ENCODE measurements around the gene RAB5B. TPM values are rescaled to one million over a fixed set of nuclear protein-coding genes. Genes with fewer than 3 reads are reported as not detected.

RAB5B gene
- total and polyA plus RNA-seq, 7 experiments from 2014 or later: 45.2 to 109 (median 69.6) TPM

DNA sequence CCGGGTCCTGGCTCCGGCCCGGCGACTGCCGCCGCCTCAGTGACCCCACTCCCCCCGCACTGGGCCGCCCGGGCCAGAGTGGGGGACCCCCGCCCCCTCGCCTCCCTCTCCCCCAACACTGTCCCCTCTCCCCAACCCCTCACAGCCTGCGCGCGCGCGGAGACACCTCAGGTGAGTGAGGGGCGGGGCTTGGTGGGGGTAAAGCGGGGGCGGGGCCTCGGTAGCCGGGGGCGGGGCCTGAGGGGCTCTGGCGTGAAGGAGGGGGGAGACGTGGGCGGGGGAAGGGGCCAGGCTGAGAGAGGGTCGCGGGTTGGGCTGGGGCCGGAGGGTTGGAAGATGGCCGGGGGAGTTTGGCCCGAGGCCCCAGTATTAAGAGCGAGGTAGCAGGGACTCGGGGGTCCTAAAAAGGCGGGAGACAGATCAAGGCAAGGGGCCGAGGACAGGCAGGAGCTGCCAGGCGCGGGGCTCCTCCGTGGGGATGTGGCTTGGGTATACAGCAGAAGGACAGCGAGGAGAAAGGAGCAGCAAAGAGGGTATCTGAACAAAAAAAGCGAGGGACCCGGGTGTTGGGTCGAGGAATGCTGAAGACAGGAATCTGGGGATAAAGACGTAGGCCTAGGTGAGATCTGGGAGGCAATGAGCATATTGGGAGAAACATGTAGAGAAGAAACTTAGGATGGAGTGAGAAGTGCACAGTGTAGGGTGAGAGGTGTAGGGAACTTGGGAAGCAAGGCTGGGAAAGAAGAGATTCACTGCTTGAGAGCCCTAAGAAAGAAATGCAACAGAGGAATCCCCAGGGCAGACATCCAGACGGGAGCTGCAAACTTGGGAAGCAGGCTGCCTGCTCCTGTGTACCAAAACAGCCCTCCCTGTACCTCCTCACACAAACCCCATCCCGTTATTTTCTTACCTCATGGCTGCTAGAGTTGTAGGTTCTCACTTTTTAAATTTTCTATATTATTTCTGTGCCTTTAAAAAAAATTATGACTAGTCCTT, 34.0 kb downstream of the RAB5B start:
- H3K27me3 Mint-ChIP-seq: no peaks in the 10 kb centered on the region
- H3K4me1 Mint-ChIP-seq: peaks cover 16 to 35% (median 29%) of the 10 kb centered on the region in 7 donors
- no peaks in the 10 kb centered on the region for H3K9me3 Mint-ChIP-seq
- H3K27ac Mint-ChIP-seq: peak overlapping the region; percentile 20 to 92 (median 84)
- intact Hi-C loops (cut with micrococcal nuclease): loop anchor here (1.0 to 2.0 kb wide), 4 partner anchors 13 to 35 kb away; partner anchors contain the start of genes IKZF4 (in 2 of the 2) and RPS26 (in 1 of the 2)
- Histone ChIP-seq H3K27ac (ENCODE audit: low read depth, low read length) (peak overlapping the region; percentile 69), H3K36me3 (ENCODE audit: control insufficient read depth in 2 of 3, insufficient read depth in 3 of 3, low read length in 3 of 3) (no peaks in the 10 kb centered on the region), H3K4me3 (ENCODE audit: low read length) (peak overlapping the region; percentile 57), H3K9me3 (ENCODE audit: control insufficient read depth in 2 of 3, low read length in 3 of 3) (no peaks in the 10 kb centered on the region), H3K4me1 (ENCODE audit: control insufficient read depth in 2 of 2, insufficient read depth in 2 of 2, low read length in 2 of 2) (peaks cover 10% of the 10 kb centered on the region in 2 donors), H3K27me3 (ENCODE audit: control insufficient read depth in 2 of 2, insufficient read depth in 2 of 2, low read length in 2 of 2) (no peaks in the 10 kb centered on the region)
- H3K36me3 Mint-ChIP-seq: peaks cover 0 to 3% (median 0%) of the 10 kb centered on the region in 5 donors
- H3K4me3 Mint-ChIP-seq: peak overlapping the region; percentile 80 to 94 (median 88)
- ChIA-PET CTCF (no interaction called here), POLR2A (interaction anchor here (1.0 to 1.5 kb wide), 4 partner anchors 12 to 178 kb away, joined by 3 to 8 read pairs (median 6); partner anchors contain the start of genes DNAJC14 and RAB5B)
- DNase-seq: peak; percentile 38 to 72 (median 63)
- ATAC-seq: peak; percentile 91

GRCh38 chr12:56010111-56010570, 36.3 kb downstream of the RAB5B start:
- Histone ChIP-seq H3K27ac (ENCODE audit: low read depth, low read length) (no peak overlapping the region), H3K36me3 (ENCODE audit: control insufficient read depth in 2 of 3, insufficient read depth in 3 of 3, low read length in 3 of 3) (no peaks in the 10 kb centered on the region), H3K4me3 (ENCODE audit: low read length) (no peak overlapping the region), H3K9me3 (ENCODE audit: control insufficient read depth in 2 of 3, low read length in 3 of 3) (no peaks in the 10 kb centered on the region), H3K27me3 (ENCODE audit: control insufficient read depth in 2 of 2, insufficient read depth in 2 of 2, low read length in 2 of 2) (no peaks in the 10 kb centered on the region), H3K4me1 (ENCODE audit: control insufficient read depth in 2 of 2, insufficient read depth in 2 of 2, low read length in 2 of 2) (peaks cover 10% of the 10 kb centered on the region in 2 donors)
- Mint-ChIP-seq H3K4me1 (peaks cover 14 to 30% (median 27%) of the 10 kb centered on the region in 7 donors), H3K4me3 (peak overlapping the region in 5 of 10 donors; percentile 0 to 59 (median 15)), H3K27ac (peak overlapping the region in 1 of 9 donors; percentile 19), H3K27me3 (no peaks in the 10 kb centered on the region), H3K9me3 (no peaks in the 10 kb centered on the region), H3K36me3 (peaks cover 0 to 5% (median 0%) of the 10 kb centered on the region in 5 donors)
- DNase-seq: no peak
- ChIA-PET CTCF (interaction anchor here (1.1 to 1.3 kb wide), 2 partner anchors 8 to 19 kb away, joined by 4 read pairs; no protein-coding TSS in a partner anchor), POLR2A (interaction anchor here (0.6 to 1.4 kb wide), 4 partner anchors 12 to 34 kb away, joined by 3 to 4 read pairs (median 4); no protein-coding TSS in a partner anchor)
- intact Hi-C loops (cut with micrococcal nuclease): no loop called here
- no peak for ATAC-seq

GRCh38 chr12:56011509-56012090, 37.7 kb downstream of the RAB5B start:
- no peaks in the 10 kb centered on the region for H3K9me3 Mint-ChIP-seq
- peaks cover 0 to 4% (median 0%) of the 10 kb centered on the region in 5 donors for H3K36me3 Mint-ChIP-seq
- H3K27ac Mint-ChIP-seq: no peak overlapping the region
- no peaks in the 10 kb centered on the region for H3K27me3 Mint-ChIP-seq
- CTCF ChIA-PET: interaction anchor here (0.5 kb wide), 1 partner anchor 10 kb away, joined by 4 read pairs; no protein-coding TSS in a partner anchor
- intact Hi-C loops (cut with micrococcal nuclease): no loop called here
- no peaks in the 10 kb centered on the region for H3K27me3 ChIP-seq (ENCODE audit: control insufficient read depth in 2 of 2, insufficient read depth in 2 of 2, low read length in 2 of 2)
- H3K36me3 ChIP-seq (ENCODE audit: control insufficient read depth in 2 of 3, insufficient read depth in 3 of 3, low read length in 3 of 3): no peaks in the 10 kb centered on the region
- no peaks in the 10 kb centered on the region for H3K9me3 ChIP-seq (ENCODE audit: control insufficient read depth in 2 of 3, low read length in 3 of 3)
- DNase-seq (no peak), ATAC-seq (no peak)
- POLR2A ChIA-PET: interaction anchor here (0.8 to 1.2 kb wide), 2 partner anchors 55 to 264 kb away, joined by 3 read pairs; no protein-coding TSS in a partner anchor
- no peak overlapping the region for H3K4me3 Mint-ChIP-seq
- H3K4me1 ChIP-seq (ENCODE audit: control insufficient read depth in 2 of 2, insufficient read depth in 2 of 2, low read length in 2 of 2): peaks cover 6 to 10% of the 10 kb centered on the region in 2 donors
- no peak overlapping the region for H3K4me3 ChIP-seq (ENCODE audit: low read length)
- H3K4me1 Mint-ChIP-seq: peaks cover 6 to 26% (median 18%) of the 10 kb centered on the region in 7 donors
- H3K27ac ChIP-seq (ENCODE audit: low read depth, low read length): no peak overlapping the region

- no peaks in the 10 kb centered on the region for H3K27me3 Mint-ChIP-seq
- H3K4me3 Mint-ChIP-seq: no peak overlapping the region
- Histone ChIP-seq H3K9me3 (ENCODE audit: control insufficient read depth in 2 of 3, low read length in 3 of 3) (no peaks in the 10 kb centered on the region), H3K4me3 (ENCODE audit: low read length) (no peak overlapping the region), H3K4me1 (ENCODE audit: control insufficient read depth in 2 of 2, insufficient read depth in 2 of 2, low read length in 2 of 2) (no peaks in the 10 kb centered on the region), H3K27me3 (ENCODE audit: control insufficient read depth in 2 of 2, insufficient read depth in 2 of 2, low read length in 2 of 2) (no peaks in the 10 kb centered on the region), H3K27ac (ENCODE audit: low read depth, low read length) (no peak overlapping the region), H3K36me3 (ENCODE audit: control insufficient read depth in 2 of 3, insufficient read depth in 3 of 3, low read length in 3 of 3) (no peaks in the 10 kb centered on the region)
- peaks cover 0 to 21% (median 5%) of the 10 kb centered on the region in 7 donors for H3K4me1 Mint-ChIP-seq
- ChIA-PET CTCF (interaction anchor here (1.1 to 1.2 kb wide), 2 partner anchors 16 to 29 kb away, joined by 3 to 6 read pairs; no protein-coding TSS in a partner anchor), POLR2A (interaction anchor here (1.5 kb wide), 1 partner anchor 27 kb away, joined by 4 read pairs; no protein-coding TSS in a partner anchor)
- peaks cover 0 to 9% (median 3%) of the 10 kb centered on the region in 5 donors for H3K36me3 Mint-ChIP-seq
- ATAC-seq (no peak), DNase-seq (no peak)
- intact Hi-C loops (cut with micrococcal nuclease): no loop called here
- H3K27ac Mint-ChIP-seq: peak overlapping the region in 1 of 9 donors; percentile 78
- H3K9me3 Mint-ChIP-seq: no peaks in the 10 kb centered on the region
Observed at GRCh38 chr12:56013482-56013881, 39.6 kb downstream of the RAB5B start.

DNA sequence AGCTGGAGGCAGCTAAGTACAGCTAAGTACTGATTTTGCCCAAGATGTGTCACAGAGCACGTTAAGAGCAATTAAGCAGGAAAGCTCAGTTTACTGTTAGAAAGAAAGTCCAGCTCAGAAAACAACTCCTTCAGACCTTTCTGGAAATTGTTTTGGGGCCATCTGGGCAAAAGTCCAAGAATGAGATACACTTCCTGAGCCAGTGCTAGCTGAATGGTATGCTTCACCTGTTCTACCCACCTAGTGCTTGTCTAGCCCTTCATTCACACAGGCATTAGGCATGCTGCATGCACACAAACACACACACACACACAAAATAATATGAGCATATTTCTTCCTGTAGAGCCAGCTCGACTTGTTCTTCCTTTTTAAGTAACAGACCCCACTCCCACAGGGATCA, 40.3 kb downstream of the RAB5B start:
- Histone ChIP-seq H3K9me3 (ENCODE audit: control insufficient read depth in 2 of 3, low read length in 3 of 3) (no peaks in the 10 kb centered on the region), H3K4me3 (ENCODE audit: low read length) (no peak overlapping the region), H3K27ac (ENCODE audit: low read depth, low read length) (no peak overlapping the region), H3K36me3 (ENCODE audit: control insufficient read depth in 2 of 3, insufficient read depth in 3 of 3, low read length in 3 of 3) (no peaks in the 10 kb centered on the region), H3K4me1 (ENCODE audit: control insufficient read depth in 2 of 2, insufficient read depth in 2 of 2, low read length in 2 of 2) (no peaks in the 10 kb centered on the region), H3K27me3 (ENCODE audit: control insufficient read depth in 2 of 2, insufficient read depth in 2 of 2, low read length in 2 of 2) (no peaks in the 10 kb centered on the region)
- Mint-ChIP-seq H3K9me3 (no peaks in the 10 kb centered on the region), H3K36me3 (peaks cover 0 to 11% (median 4%) of the 10 kb centered on the region in 5 donors), H3K27ac (peak overlapping the region in 2 of 9 donors; percentile 52 to 65), H3K4me3 (no peak overlapping the region), H3K27me3 (no peaks in the 10 kb centered on the region), H3K4me1 (peaks cover 0 to 22% (median 0%) of the 10 kb centered on the region in 7 donors)
- intact Hi-C loops (cut with micrococcal nuclease): no loop called here
- ATAC-seq (no peak), DNase-seq (no peak)
- ChIA-PET CTCF (interaction anchor here (0.6 to 1.2 kb wide), 4 partner anchors 14 to 29 kb away, joined by 3 to 6 read pairs (median 4); no protein-coding TSS in a partner anchor), POLR2A (interaction anchor here (1.5 kb wide), 1 partner anchor 27 kb away, joined by 4 read pairs; no protein-coding TSS in a partner anchor)

DNA sequence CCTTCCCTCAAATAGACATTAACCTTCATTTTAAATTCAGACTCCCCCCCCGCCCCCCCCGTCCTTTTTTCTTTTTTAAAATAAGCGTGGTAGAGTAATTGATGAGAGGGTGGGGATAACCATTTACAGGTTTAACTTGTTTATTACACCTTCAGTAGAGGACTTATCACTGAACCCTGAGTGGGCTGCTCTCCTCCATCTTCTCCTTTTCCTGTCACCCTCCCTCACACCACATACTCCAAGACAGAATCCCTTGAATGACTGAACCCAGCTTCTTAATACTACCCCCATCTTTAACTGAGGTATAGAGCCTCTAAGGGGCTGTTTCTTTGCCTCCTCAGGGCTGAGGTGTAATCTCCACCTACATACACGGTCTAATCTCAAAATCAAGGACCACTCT, 43.3 kb downstream of the RAB5B start:
- Histone ChIP-seq H3K27me3 (ENCODE audit: control insufficient read depth in 2 of 2, insufficient read depth in 2 of 2, low read length in 2 of 2) (no peaks in the 10 kb centered on the region), H3K4me3 (ENCODE audit: low read length) (no peak overlapping the region), H3K4me1 (ENCODE audit: control insufficient read depth in 2 of 2, insufficient read depth in 2 of 2, low read length in 2 of 2) (peaks cover 0 to 12% of the 10 kb centered on the region in 2 donors), H3K36me3 (ENCODE audit: control insufficient read depth in 2 of 3, insufficient read depth in 3 of 3, low read length in 3 of 3) (no peaks in the 10 kb centered on the region), H3K9me3 (ENCODE audit: control insufficient read depth in 2 of 3, low read length in 3 of 3) (no peaks in the 10 kb centered on the region), H3K27ac (ENCODE audit: low read depth, low read length) (no peak overlapping the region)
- H3K4me3 Mint-ChIP-seq: no peak overlapping the region
- H3K36me3 Mint-ChIP-seq: peaks cover 0 to 14% (median 4%) of the 10 kb centered on the region in 5 donors
- peaks cover 4 to 39% (median 18%) of the 10 kb centered on the region in 7 donors for H3K4me1 Mint-ChIP-seq
- ChIA-PET CTCF (no interaction called here), POLR2A (no interaction called here)
- no peaks in the 10 kb centered on the region for H3K9me3 Mint-ChIP-seq
- no peak for ATAC-seq
- intact Hi-C loops (cut with micrococcal nuclease): no loop called here
- no peak for DNase-seq
- H3K27ac Mint-ChIP-seq: no peak overlapping the region
- H3K27me3 Mint-ChIP-seq: no peaks in the 10 kb centered on the region

Measured in naive thymus-derived CD4-positive, alpha-beta T cell (primary cell).